ENCODE measurements around the gene TMEM123.

Gene TMEM123

GRCh38 chr11:102359372-102359771 lies 93.2 kb downstream of the TMEM123 start:
- H4K20me1 ChIP-seq (ENCODE audit: low read depth, low read length): no peaks in the 10 kb centered on the region
- no peaks in the 10 kb centered on the region for H3K9me3 ChIP-seq (ENCODE audit: insufficient read depth, low read length)
- no peak overlapping the region for H3K9ac ChIP-seq (ENCODE audit: low read length)
- H3K27me3 ChIP-seq (ENCODE audit: low read length): no peaks in the 10 kb centered on the region
- H3K9me2 ChIP-seq (replicated peaks; ENCODE audit: insufficient read depth, low read length): no peaks in the 10 kb centered on the region
- H3K36me3 ChIP-seq (ENCODE audit: low read length): peaks cover 43% of the 10 kb centered on the region; the same call in 1 of the 2 replicates
- H2AFZ ChIP-seq (ENCODE audit: low read depth, low read length, severe bottlenecking): no peak overlapping the region
- H3K79me2 ChIP-seq (ENCODE audit: insufficient read depth, low read length): peaks cover 23% of the 10 kb centered on the region
- H3K4me2 ChIP-seq (ENCODE audit: low read depth, low read length, poor library complexity, severe bottlenecking): no peak overlapping the region
- no peak overlapping the region for H3K27ac ChIP-seq (ENCODE audit: low read depth, low read length)
- H3K4me3 ChIP-seq (ENCODE audit: insufficient read depth, low read length, poor library complexity, severe bottlenecking): no peak overlapping the region
- TF ChIP-seq EZH2phosphoT487 (conservative IDR thresholded peaks at IDR 0.05; ENCODE audit: low read length): no peak
- TF ChIP-seq, protein P1, sequence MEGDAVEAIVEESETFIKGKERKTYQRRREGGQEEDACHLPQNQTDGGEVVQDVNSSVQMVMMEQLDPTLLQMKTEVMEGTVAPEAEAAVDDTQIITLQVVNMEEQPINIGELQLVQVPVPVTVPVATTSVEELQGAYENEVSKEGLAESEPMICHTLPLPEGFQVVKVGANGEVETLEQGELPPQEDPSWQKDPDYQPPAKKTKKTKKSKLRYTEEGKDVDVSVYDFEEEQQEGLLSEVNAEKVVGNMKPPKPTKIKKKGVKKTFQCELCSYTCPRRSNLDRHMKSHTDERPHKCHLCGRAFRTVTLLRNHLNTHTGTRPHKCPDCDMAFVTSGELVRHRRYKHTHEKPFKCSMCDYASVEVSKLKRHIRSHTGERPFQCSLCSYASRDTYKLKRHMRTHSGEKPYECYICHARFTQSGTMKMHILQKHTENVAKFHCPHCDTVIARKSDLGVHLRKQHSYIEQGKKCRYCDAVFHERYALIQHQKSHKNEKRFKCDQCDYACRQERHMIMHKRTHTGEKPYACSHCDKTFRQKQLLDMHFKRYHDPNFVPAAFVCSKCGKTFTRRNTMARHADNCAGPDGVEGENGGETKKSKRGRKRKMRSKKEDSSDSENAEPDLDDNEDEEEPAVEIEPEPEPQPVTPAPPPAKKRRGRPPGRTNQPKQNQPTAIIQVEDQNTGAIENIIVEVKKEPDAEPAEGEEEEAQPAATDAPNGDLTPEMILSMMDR (IDR thresholded peaks at IDR 0.05; ENCODE audit: insufficient read depth, low read length, poor library complexity, severe bottlenecking): no peak
- H3F3A ChIP-seq (ENCODE audit: insufficient read depth): no peaks in the 10 kb centered on the region

DNA sequence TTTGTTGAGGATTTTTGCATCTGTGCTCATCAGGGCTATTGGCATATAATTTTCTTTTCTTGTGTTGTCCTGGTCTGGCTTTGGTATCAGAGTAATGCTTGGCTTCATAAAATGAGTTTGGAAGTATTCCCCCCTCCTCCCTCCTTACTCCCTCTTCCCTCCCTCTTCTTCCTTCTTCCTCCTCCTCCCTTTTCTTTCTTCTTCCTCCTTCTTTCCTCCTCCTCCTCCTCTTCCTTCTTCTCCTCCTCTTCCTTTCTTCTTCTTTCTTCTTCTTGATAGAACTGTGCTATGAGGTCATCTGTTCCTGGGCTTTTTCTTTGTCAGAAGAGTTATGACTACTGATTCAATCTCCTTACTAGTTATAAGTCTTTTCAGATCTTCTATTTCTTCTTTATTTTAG lies 95.4 kb downstream of the TMEM123 start:
- Histone ChIP-seq H3K79me2 (ENCODE audit: insufficient read depth, low read length) (peaks cover 23% of the 10 kb centered on the region), H3F3A (ENCODE audit: insufficient read depth) (no peaks in the 10 kb centered on the region), H4K20me1 (ENCODE audit: low read depth, low read length) (no peaks in the 10 kb centered on the region), H3K9me3 (ENCODE audit: insufficient read depth, low read length) (no peaks in the 10 kb centered on the region), H3K9ac (ENCODE audit: low read length) (no peak overlapping the region), H3K36me3 (ENCODE audit: low read length) (peaks cover 34% of the 10 kb centered on the region; the same call in 1 of the 2 replicates), H3K9me2 (replicated peaks; ENCODE audit: insufficient read depth, low read length) (no peaks in the 10 kb centered on the region), H3K4me2 (ENCODE audit: low read depth, low read length, poor library complexity, severe bottlenecking) (no peak overlapping the region), H3K4me3 (ENCODE audit: insufficient read depth, low read length, poor library complexity, severe bottlenecking) (no peak overlapping the region), H3K27ac (ENCODE audit: low read depth, low read length) (no peak overlapping the region), H3K27me3 (ENCODE audit: low read length) (no peaks in the 10 kb centered on the region), H2AFZ (ENCODE audit: low read depth, low read length, severe bottlenecking) (no peak overlapping the region)
- TF ChIP-seq, protein P1 (IDR thresholded peaks at IDR 0.05; ENCODE audit: insufficient read depth, low read length, poor library complexity, severe bottlenecking): no peak
- TF ChIP-seq EZH2phosphoT487 (conservative IDR thresholded peaks at IDR 0.05; ENCODE audit: low read length): no peak

- Histone ChIP-seq H3K36me3 (ENCODE audit: low read length) (peaks cover 4% of the 10 kb centered on the region; the same call in 1 of the 2 replicates), H3K9ac (ENCODE audit: low read length) (peak overlapping the region; percentile 72), H3K4me2 (ENCODE audit: low read depth, low read length, poor library complexity, severe bottlenecking) (peak overlapping the region; percentile 88), H2AFZ (ENCODE audit: low read depth, low read length, severe bottlenecking) (peak overlapping the region; percentile 0), H4K20me1 (ENCODE audit: low read depth, low read length) (no peaks in the 10 kb centered on the region), H3K27ac (ENCODE audit: low read depth, low read length) (peak overlapping the region; percentile 56), H3F3A (ENCODE audit: insufficient read depth) (peaks cover 5% of the 10 kb centered on the region; the same call in 1 of the 2 replicates), H3K4me3 (ENCODE audit: insufficient read depth, low read length, poor library complexity, severe bottlenecking) (peak overlapping the region; percentile 91), H3K9me2 (replicated peaks; ENCODE audit: insufficient read depth, low read length) (no peaks in the 10 kb centered on the region), H3K79me2 (ENCODE audit: insufficient read depth, low read length) (peaks cover 33% of the 10 kb centered on the region), H3K9me3 (ENCODE audit: insufficient read depth, low read length) (no peaks in the 10 kb centered on the region), H3K27me3 (ENCODE audit: low read length) (no peaks in the 10 kb centered on the region)
- no peak for TF ChIP-seq EZH2phosphoT487 (conservative IDR thresholded peaks at IDR 0.05; ENCODE audit: low read length)
- TF ChIP-seq, protein P1 (IDR thresholded peaks at IDR 0.05; ENCODE audit: insufficient read depth, low read length, poor library complexity, severe bottlenecking): no peak
These were observed 104.8 kb downstream of the TMEM123 start for GRCh38 chr11:102347462-102348370.

Measured in SU-DHL-6 (cell line).